Measurements from ENCODE around the gene FKBP5.

- TF ChIP-seq EP300 (IDR thresholded peaks at IDR 0.05; ENCODE audit: borderline replicate concordance), result no peak
- TF ChIP-seq, protein P1, sequence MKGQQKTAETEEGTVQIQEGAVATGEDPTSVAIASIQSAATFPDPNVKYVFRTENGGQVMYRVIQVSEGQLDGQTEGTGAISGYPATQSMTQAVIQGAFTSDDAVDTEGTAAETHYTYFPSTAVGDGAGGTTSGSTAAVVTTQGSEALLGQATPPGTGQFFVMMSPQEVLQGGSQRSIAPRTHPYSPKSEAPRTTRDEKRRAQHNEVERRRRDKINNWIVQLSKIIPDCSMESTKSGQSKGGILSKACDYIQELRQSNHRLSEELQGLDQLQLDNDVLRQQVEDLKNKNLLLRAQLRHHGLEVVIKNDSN (IDR thresholded peaks at IDR 0.05), result no peak
- no peak for TF ChIP-seq TAF1 (IDR thresholded peaks at IDR 0.05; ENCODE audit: low read depth)
- TF ChIP-seq RAD21 (IDR thresholded peaks at IDR 0.05; ENCODE audit: low read depth), result no peak
- TF ChIP-seq, protein P2, sequence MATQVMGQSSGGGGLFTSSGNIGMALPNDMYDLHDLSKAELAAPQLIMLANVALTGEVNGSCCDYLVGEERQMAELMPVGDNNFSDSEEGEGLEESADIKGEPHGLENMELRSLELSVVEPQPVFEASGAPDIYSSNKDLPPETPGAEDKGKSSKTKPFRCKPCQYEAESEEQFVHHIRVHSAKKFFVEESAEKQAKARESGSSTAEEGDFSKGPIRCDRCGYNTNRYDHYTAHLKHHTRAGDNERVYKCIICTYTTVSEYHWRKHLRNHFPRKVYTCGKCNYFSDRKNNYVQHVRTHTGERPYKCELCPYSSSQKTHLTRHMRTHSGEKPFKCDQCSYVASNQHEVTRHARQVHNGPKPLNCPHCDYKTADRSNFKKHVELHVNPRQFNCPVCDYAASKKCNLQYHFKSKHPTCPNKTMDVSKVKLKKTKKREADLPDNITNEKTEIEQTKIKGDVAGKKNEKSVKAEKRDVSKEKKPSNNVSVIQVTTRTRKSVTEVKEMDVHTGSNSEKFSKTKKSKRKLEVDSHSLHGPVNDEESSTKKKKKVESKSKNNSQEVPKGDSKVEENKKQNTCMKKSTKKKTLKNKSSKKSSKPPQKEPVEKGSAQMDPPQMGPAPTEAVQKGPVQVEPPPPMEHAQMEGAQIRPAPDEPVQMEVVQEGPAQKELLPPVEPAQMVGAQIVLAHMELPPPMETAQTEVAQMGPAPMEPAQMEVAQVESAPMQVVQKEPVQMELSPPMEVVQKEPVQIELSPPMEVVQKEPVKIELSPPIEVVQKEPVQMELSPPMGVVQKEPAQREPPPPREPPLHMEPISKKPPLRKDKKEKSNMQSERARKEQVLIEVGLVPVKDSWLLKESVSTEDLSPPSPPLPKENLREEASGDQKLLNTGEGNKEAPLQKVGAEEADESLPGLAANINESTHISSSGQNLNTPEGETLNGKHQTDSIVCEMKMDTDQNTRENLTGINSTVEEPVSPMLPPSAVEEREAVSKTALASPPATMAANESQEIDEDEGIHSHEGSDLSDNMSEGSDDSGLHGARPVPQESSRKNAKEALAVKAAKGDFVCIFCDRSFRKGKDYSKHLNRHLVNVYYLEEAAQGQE (IDR thresholded peaks at IDR 0.05; ENCODE audit: low read depth), result no peak
- no peak for TF ChIP-seq YY1 (IDR thresholded peaks at IDR 0.05; ENCODE audit: low read depth)
- TF ChIP-seq TEAD4 (IDR thresholded peaks at IDR 0.05), result no peak
- TF ChIP-seq, protein P3, sequence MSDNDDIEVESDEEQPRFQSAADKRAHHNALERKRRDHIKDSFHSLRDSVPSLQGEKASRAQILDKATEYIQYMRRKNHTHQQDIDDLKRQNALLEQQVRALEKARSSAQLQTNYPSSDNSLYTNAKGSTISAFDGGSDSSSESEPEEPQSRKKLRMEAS (IDR thresholded peaks at IDR 0.05), result no peak
- TF ChIP-seq FOXM1 (IDR thresholded peaks at IDR 0.05; ENCODE audit: borderline replicate concordance, low read depth), result no peak
- TF ChIP-seq CEBPB (IDR thresholded peaks at IDR 0.05), result no peak
- no peak for TF ChIP-seq NFIC (IDR thresholded peaks at IDR 0.05)
- no peak for TF ChIP-seq TCF12 (IDR thresholded peaks at IDR 0.05; ENCODE audit: low read depth)
Measured at GRCh38 chr6:35533981-35534380, 154.7 kb downstream of the FKBP5 start.

Measured in Ishikawa (cell line).